UCSD-AML1 (cell line): Measurements from ENCODE around the gene TEX11.
"Not testable (repeated sequence)": the region's sequence is repeated elsewhere in the genome, so short reads cannot be mapped to it uniquely, and the experiment has no call there.

Experiments used
- DNase-seq: peaks from one replicate; lab custom pipeline; 2025; ENCODE audit not compliant: unreplicated experiment; lab: John Stamatoyannopoulos, UW

TEX11 gene

GRCh38 chrX:70762285-70762684 lies 146.2 kb downstream of the TEX11 start:
- no peak for DNase-seq

GRCh38 chrX:70755850-70756249 lies 152.7 kb downstream of the TEX11 start:
- no peak for DNase-seq

- DNase-seq, result no peak
These were observed 154.2 kb downstream of the TEX11 start for GRCh38 chrX:70754169-70754848.

GRCh38 chrX:70733774-70734173 lies 174.7 kb downstream of the TEX11 start:
- not testable (repeated sequence) for DNase-seq

- not testable (repeated sequence) for DNase-seq
These were observed 180.6 kb downstream of the TEX11 start for GRCh38 chrX:70727961-70728360.

- DNase-seq, result no peak
These were observed 187.8 kb downstream of the TEX11 start for GRCh38 chrX:70720721-70721120.

GRCh38 chrX:70711336-70711735 lies 197.2 kb downstream of the TEX11 start:
- not testable (repeated sequence) for DNase-seq

GRCh38 chrX:70694339-70695122 lies 214.0 kb downstream of the TEX11 start:
- no peak for DNase-seq

- not testable (repeated sequence) for DNase-seq
These were observed 229.1 kb downstream of the TEX11 start for GRCh38 chrX:70679455-70679854.

DNA sequence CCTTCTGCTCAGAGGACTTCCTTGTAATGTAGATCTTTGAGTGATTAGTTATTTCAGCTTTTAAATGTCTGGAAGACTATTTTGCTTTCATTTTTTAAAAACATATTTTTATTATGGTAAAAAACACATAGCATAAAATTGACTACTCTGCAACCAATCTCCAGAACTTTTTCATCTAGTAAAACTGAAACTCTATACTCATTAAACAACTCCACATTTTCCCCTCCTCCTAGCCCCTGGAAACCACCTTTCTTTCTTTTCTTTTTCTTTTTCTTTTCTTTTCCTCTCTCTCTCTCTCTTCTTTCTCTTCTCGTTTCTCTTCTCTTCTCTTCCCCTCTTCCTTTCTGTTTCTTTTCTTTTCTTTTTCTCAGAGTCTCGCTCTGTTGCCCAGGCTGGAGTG lies 233.2 kb downstream of the TEX11 start:
- no peak for DNase-seq

GRCh38 chrX:70672326-70672725 lies 236.2 kb downstream of the TEX11 start:
- no peak for DNase-seq

- DNase-seq, result no peak
These were observed 239.4 kb downstream of the TEX11 start for GRCh38 chrX:70669120-70669519.

DNA sequence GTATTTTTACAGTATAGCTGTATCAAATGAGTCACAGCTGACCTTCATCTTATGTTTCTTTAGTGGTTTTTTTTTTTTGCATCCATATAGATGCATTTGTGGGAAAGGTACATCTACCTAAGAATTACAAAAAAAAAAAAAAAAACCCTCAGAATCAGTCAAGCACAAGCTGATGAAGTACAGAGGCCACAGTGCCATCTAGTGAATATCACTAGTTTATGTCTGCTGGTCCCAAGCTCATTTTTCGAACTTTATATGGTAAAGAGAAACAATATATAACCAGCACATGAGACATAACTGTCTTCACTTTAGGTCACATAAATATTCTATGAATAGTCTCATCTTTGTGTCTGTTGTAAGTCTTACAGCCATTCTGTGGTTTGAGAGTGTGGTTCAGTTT lies 243.8 kb downstream of the TEX11 start:
- no peak for DNase-seq

- not testable (repeated sequence) for DNase-seq
These were observed 247.4 kb downstream of the TEX11 start for GRCh38 chrX:70661124-70661523.

- not testable (repeated sequence) for DNase-seq
These were observed 251.0 kb downstream of the TEX11 start for GRCh38 chrX:70657546-70657945.

- no peak for DNase-seq
These were observed 252.2 kb downstream of the TEX11 start for GRCh38 chrX:70656304-70656703.

- DNase-seq, result not testable (repeated sequence)
These were observed 260.6 kb downstream of the TEX11 start for GRCh38 chrX:70647910-70648309.

DNA sequence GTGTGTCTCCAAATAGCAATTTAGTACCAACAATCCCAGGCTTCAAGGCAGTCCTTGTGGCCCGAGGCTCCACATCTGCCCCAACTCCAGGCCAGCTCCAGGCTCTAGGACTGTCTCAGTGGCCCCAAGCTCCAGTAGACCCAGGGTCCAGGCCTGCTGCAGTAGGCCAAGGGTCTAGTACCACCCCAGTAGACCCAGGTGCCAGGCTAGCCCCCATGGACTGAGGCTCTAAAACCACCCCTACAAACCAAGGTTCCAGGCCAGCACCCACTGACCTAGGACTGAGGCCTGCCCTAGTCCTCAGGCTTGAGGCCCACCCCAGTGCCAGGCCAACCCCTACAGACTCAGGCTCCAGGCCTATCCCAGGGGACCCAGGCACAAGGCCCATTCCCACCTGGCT lies 272.3 kb downstream of the TEX11 start:
- no peak for DNase-seq

DNA sequence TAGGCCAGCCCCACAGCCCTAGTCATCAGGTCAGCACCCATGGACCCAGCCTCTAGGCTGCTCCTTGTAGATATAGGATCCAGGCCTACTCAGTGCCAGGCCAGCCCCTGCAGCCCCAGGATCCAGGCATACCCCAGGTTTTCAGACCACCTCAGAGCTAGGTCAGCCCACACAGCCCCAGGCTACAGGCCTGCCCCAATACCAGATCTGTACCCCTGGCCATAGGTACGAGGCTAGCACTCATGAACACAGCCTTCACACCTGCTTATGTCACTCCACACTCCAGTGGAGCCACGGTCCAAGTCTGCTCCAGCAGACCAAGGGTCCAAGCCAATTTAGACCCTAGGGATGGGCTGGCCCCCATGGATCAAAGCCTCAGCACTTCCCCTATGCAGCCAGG lies 272.8 kb downstream of the TEX11 start:
- DNase-seq, result no peak

GRCh38 chrX:70635227-70635626 lies 273.3 kb downstream of the TEX11 start:
- no peak for DNase-seq

DNA sequence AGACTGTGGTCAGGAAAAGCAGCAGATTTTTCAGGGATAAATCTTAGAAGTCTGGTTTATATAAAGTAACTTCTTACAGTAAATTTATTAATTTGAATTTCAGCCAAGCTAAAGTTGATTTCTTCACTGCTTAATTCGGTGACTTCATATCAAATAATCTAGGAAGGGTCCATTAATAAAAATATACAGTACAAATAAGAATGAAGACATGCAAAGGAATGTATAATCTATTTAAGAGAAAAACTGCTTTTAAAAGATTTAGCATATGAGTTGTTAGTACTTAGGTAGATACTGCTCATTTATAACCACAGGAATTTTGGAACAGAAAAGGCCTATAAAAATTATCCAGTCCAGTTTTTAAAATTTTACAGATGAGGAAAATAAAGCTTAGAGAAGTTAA lies 286.8 kb downstream of the TEX11 start:
- DNase-seq, result no peak

DNA sequence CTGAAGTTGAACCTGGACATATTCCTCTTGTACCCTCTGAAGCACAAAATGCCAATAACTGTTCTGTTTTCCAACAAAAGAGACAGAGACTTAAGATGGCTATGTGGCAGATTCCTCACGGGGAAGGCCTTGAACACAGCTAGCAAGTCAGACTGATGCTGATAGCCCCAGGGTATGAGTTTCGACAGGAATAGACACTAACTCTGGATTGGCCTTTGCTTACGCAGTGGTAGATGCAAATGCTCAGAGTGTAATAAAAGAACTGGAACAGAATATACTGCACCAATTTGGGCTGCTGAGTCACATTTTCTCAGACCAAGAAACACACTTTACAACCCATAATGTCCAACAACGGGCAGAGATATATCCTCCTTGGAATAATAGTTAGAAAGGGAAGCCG lies 290.0 kb downstream of the TEX11 start:
- DNase-seq, result no peak
